Stomach smooth muscle (tissue), 2 donors: ENCODE results near the gene SAMD1.
"Not testable (repeated sequence)": the region's sequence is repeated elsewhere in the genome, so short reads cannot be mapped to it uniquely, and the experiment has no call there.

Experiments
- H3K27ac ChIP-seq: one replicate; pipeline ENCODE4 v1.7.0; 2013; ENCODE audit warnings: mild to moderate bottlenecking, low read length, inconsistent platforms
- H3K27me3 ChIP-seq, 2 donors: one replicate each; pipeline ENCODE4 v1.7.0; 2013; ENCODE audit warnings: low read length in 2 of 2; ENCODE audit not compliant: insufficient read depth in 2 of 2, control insufficient read depth in 1 of 2
- H3K36me3 ChIP-seq, 2 donors: one replicate each; pipeline ENCODE4 v1.7.0; 2013; ENCODE audit warnings: low read length in 2 of 2; ENCODE audit not compliant: control insufficient read depth in 2 of 2, insufficient read depth in 2 of 2
- H3K4me1 ChIP-seq: one replicate; pipeline ENCODE4 v1.7.0; 2013; ENCODE audit warnings: low read length; ENCODE audit not compliant: control insufficient read depth, insufficient read depth
- H3K4me3 ChIP-seq, 2 donors: one replicate each; pipeline ENCODE4 v1.7.0; 2013; ENCODE audit warnings: low read length in 2 of 2
- H3K9ac ChIP-seq, 2 donors: one replicate each; pipeline ENCODE4 v1.7.0; 2013; ENCODE audit warnings: low read length in 2 of 2, mild to moderate bottlenecking in 1 of 2
- H3K9me3 ChIP-seq, 2 donors: one replicate each; pipeline ENCODE4 v1.7.0; 2013; ENCODE audit warnings: low read length in 2 of 2; ENCODE audit not compliant: control insufficient read depth in 2 of 2
- donor health status: healthy.
- donor health status: Pancreatic carcinoma.

SAMD1 gene

DNA sequence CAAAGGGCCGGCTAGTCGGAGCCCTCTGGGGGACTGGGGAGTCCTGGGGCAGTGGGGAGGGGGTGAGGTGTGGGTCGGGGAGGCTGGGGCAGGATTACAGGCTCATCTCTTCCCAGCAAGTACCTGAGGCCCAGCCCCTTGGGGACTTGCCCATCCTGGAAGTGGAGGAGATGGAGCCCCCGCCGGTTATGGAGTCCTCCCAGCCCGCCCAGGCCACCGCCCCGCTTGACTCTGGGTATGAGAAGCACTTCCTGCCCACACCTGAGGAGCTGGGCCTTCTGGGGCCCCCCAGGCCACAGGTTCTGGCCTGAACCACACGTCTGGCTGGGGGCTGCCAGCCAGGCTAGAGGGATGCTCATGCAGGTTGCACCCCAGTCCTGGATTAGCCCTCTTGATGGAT lies 38.6 kb downstream of the SAMD1 start:
- no peak overlapping the region for H3K4me3 ChIP-seq
- H3K27me3 ChIP-seq, result no peaks in the 10 kb centered on the region
- no peaks in the 10 kb centered on the region for H3K4me1 ChIP-seq
- no peak overlapping the region for H3K9ac ChIP-seq
- H3K36me3 ChIP-seq, result no peaks in the 10 kb centered on the region
- no peak overlapping the region for H3K27ac ChIP-seq
- H3K9me3 ChIP-seq, result peaks cover 0 to 10% of the 10 kb centered on the region in 2 donors

DNA sequence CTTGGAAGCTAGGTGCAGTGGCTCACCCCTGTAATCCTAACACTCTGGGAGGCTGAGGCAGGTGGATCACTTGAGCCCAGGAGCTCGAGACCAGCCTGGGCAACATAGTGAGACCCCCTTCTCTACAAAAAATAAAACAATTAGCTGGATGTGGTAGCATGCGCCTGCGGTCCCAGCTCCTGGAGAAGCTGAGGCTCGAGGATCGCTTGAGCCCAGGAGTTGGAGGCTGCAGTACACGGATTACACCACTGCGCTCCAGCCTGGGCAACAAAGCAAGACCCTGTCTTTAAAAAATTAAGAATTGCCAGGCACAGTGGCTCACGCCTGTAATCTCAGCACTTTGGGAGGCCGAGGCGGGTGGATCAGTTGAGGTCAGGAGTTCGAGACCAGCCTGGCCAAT lies 39.6 kb downstream of the SAMD1 start:
- H3K9ac ChIP-seq, H3K4me1 ChIP-seq, H3K36me3 ChIP-seq, H3K4me3 ChIP-seq, H3K27me3 ChIP-seq, H3K27ac ChIP-seq, H3K9me3 ChIP-seq: not testable (repeated sequence)

DNA sequence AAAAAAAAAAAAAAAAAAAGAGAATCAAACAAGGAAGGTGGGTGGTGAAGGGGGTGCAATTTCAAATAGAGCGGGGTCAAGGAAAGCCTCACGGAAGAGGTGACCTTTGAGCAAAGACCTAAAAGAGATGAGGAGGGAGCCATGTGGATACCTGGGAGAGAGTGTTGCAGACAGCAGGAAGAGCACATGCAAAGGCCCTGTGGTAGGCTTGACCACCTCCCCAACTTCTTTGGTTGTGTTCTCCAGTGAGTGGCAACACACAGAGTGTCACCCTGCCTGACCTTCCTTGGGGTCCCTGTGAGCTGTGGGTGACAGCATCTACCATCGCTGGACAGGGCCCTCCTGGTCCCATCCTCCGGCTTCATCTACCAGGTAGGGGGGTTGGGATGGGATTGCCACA lies 40.0 kb downstream of the SAMD1 start:
- Histone ChIP-seq H3K4me1 (no peaks in the 10 kb centered on the region), H3K27ac (no peak overlapping the region), H3K36me3 (no peaks in the 10 kb centered on the region), H3K27me3 (no peaks in the 10 kb centered on the region), H3K4me3 (no peak overlapping the region), H3K9me3 (peaks cover 0 to 10% of the 10 kb centered on the region in 2 donors), H3K9ac (no peak overlapping the region)

DNA sequence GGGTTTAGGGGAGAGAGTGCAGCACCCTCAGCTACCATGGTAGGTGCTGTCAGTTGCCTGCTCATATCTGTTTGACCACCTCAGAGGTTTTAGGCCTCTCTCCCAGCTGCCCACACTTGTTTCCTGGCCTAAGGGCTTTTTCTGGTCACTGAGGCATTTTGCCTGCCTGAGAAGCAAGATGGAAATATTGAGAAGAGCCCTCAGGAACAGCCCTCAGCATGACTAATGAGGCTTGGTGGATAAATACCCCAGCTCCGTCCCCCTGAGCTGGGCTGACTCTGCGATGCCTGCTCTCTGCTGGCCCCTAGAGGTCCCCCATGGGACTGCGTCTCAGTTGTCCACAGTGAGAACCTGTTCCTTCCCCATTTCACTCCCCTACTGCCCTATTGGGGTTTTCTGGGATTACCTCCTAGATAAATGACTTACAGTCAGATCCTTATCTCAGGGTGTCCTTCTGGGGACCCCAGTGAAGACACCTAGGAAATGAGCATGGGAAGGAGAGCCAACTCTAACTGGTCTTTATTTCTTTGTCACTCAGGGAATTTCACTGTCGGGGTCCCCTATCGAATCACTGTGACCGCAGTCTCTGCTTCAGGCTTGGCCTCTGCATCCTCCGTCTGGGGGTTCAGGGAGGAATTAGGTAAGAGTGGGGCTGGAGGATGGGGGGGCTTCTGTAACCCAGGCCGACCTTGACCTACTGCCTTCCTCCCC lies 42.0 kb downstream of the SAMD1 start:
- Histone ChIP-seq H3K36me3 (no peaks in the 10 kb centered on the region), H3K27ac (no peak overlapping the region), H3K9ac (no peak overlapping the region), H3K4me1 (no peaks in the 10 kb centered on the region), H3K27me3 (no peaks in the 10 kb centered on the region), H3K4me3 (no peak overlapping the region), H3K9me3 (peaks cover 0 to 10% of the 10 kb centered on the region in 2 donors)

DNA sequence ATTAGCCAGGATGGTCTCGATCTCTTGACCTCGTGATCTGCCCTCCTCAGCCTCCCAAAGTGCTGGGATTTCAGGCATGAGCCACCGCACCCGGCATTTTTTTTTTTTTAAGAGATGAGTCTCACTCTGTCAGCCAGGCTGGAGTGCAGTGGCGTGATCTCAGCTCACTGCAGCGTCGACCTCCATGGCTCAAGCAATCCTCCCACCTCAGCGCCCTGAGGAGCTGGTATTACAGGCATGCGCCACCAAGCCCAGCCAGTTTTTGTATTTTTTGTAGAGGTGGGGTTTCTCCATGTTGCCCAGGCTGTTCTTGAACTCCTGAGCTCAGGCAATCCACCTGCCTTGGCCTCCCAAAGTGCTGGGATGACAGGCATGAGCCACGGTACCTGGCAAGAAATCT lies 42.7 kb downstream of the SAMD1 start:
- not testable (repeated sequence) for H3K36me3 ChIP-seq, H3K9ac ChIP-seq, H3K4me1 ChIP-seq, H3K27me3 ChIP-seq, H3K9me3 ChIP-seq, H3K4me3 ChIP-seq, H3K27ac ChIP-seq

DNA sequence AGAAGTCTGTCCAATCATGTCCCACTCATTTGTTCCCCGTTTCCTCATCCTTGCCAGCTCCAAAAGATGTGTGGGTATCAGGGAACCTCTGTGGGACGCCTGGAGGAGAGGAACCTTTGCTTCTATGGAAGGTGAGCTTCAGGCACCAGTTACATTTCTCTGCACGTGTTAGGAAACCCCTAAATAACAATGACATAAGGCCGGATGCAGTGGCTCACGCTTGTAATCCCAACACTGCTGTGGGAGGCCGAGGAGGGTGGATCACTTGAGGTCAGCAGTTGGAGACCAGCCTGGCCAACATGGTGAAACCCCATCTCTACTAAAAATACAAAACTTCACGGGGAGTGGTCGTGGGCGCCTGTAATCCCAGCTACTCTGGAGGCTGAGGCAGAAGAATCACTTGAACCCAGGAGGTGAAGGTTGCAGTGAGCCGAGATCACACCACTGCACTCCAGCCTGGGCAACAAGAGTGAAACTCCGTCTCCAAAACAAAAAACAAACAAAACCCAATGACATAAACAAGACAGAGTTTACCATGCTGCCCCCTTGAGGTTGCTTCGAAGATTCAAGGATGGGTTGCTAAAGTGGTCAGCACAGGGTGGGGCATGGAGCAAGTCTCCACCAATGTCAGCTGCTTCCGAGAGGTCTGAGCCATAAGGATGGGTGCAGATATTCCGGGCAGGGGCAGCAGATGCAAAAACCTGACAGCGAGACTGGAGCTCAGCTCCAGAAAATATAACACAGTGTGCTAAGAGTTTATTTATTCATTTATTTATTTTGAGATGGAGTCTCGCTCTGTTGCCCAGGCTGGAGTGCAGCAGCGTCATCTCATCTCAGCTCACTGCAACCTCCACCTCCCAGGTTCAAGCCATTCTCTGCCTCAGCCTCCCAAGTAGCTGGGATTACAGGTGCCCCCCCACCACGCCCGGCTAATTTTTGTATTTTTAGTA lies 47.6 kb downstream of the SAMD1 start:
- H3K27ac ChIP-seq, H3K27me3 ChIP-seq, H3K9me3 ChIP-seq, H3K9ac ChIP-seq, H3K4me3 ChIP-seq, H3K4me1 ChIP-seq, H3K36me3 ChIP-seq: not testable (repeated sequence)

DNA sequence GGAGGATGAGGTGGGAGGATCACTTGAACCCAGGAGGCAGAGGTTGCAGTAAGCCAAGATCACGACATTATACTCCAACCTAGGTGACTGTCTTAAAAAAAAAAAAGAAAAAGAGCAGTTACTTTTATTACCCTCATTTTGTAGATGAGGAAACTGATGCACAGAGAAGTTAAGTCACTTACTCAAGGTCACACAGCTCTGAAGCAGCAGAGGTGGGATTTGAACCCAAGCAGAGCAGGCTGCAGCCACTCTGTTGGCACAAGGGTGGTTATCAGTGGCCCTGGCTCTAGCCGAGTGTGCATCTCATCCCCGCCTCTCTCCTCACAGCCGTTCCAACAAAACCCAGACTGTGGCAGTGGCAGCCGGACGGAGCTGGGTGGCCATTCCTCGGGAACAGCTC lies 51.4 kb downstream of the SAMD1 start:
- Histone ChIP-seq H3K36me3 (no peaks in the 10 kb centered on the region), H3K9ac (no peak overlapping the region), H3K4me1 (no peaks in the 10 kb centered on the region), H3K27me3 (no peaks in the 10 kb centered on the region), H3K27ac (no peak overlapping the region), H3K4me3 (no peak overlapping the region), H3K9me3 (no peaks in the 10 kb centered on the region)
